ENCODE results near the gene PARD6G.

Gene PARD6G

GRCh38 chr18:80107426-80107825, 139.9 kb downstream of the PARD6G start:
- DNase-seq (ENCODE audit: low spot score): no peak
